GM12878 (cell line): ENCODE results near the gene IFT22. TPM values are rescaled to one million over a fixed set of nuclear protein-coding genes. Genes with fewer than 3 reads are reported as not detected.

ENCODE experiments used
- ATAC-seq: fragments of 200-7000 bp; cut with Tn5 transposase; 3 replicates; pipeline ENCODE4 v1.9.1; 2020; ENCODE audit warnings: mild to moderate bottlenecking, moderate library complexity
- BruUV-seq: library from RNA; stranded (reverse); fragments of 400-500 nt; replicated peaks from 2 replicates; lab custom pipeline; 2021; lab: Mats Ljungman, UMichigan
- CTCF ChIA-PET: fragments of 300-600 bp; sonication (Branson Sonifier 250); formaldehyde crosslinking; extraction: SDS; loops from one replicate; lab custom pipeline; 2021; ENCODE audit warnings: inconsistent platforms; lab: Yijun Ruan, JAX
- POLR2A ChIA-PET: fragments of 350-600 bp; formaldehyde crosslinking; extraction: SDS; loops from one replicate; lab custom pipeline; 2021; ENCODE audit warnings: inconsistent platforms; lab: Charles Lee
- RAD21 ChIA-PET: fragments of 300-600 bp; sonication (Branson Sonifier 250); formaldehyde crosslinking; loops from one replicate; lab custom pipeline; 2023; ENCODE audit warnings: antibody characterized with exemption; ENCODE audit not compliant: unreplicated experiment; lab: Charles Lee
- SMC1A ChIA-PET: fragments of 300-600 bp; sonication (Branson Sonifier 250); formaldehyde crosslinking; loops from one replicate; lab custom pipeline; 2023; ENCODE audit not compliant: unreplicated experiment, uncharacterized antibody; lab: Charles Lee
- DNase-seq: peaks from one replicate; pipeline ENCODE4 v3.0.0-alpha.2; 2011; ENCODE audit warnings: low read depth, low spot score
- FAIRE-seq: peaks from 3 replicates; lab custom pipeline; 2011; peaks lifted over from hg19 to GRCh38; lab: Jason Lieb, UNC
- H2AFZ ChIP-seq: 2 replicates; pipeline ENCODE4 v1.6.0; 2011; ENCODE audit warnings: low read depth, low read length, control low read depth; ENCODE audit not compliant: control insufficient read depth
- H3K27ac ChIP-seq: 2 replicates; pipeline ENCODE4 v1.5.1; 2011; ENCODE audit warnings: control low read depth; ENCODE audit not compliant: control insufficient read depth, insufficient read depth
- H3K27me3 ChIP-seq, 2 experiments: replicated peaks in 1 of 2; 2 replicates each; pipeline versions ENCODE4 v1.6.0 to v1.6.1; 2011; ENCODE audit warnings: low read length in 1 of 2; ENCODE audit not compliant: control insufficient read depth in 2 of 2, insufficient read depth in 2 of 2
- H3K36me3 ChIP-seq, 2 experiments: 2 replicates each; pipeline ENCODE4 v1.5.1; 2011; ENCODE audit warnings: low read length in 1 of 2; ENCODE audit not compliant: control insufficient read depth in 2 of 2, insufficient read depth in 2 of 2
- H3K4me1 ChIP-seq: 2 replicates; pipeline ENCODE4 v1.6.1; 2011; ENCODE audit warnings: mild to moderate bottlenecking, low read length, moderate library complexity, mixed read lengths; ENCODE audit not compliant: control insufficient read depth, insufficient read depth
- H3K4me2 ChIP-seq: 2 replicates; pipeline ENCODE4 v1.6.0; 2011; ENCODE audit warnings: control low read depth; ENCODE audit not compliant: control insufficient read depth, insufficient read depth
- H3K4me3 ChIP-seq: fragments of 200-600 bp; sonication (generic); 2 replicates; pipeline ENCODE4 v1.5.1; 2016
- H3K79me2 ChIP-seq: 2 replicates; pipeline ENCODE4 v1.6.0; 2011; ENCODE audit warnings: low read length; ENCODE audit not compliant: control insufficient read depth, insufficient read depth
- H3K9ac ChIP-seq: 2 replicates; pipeline ENCODE4 v1.8.0; 2011; ENCODE audit warnings: low read length, control low read depth, mixed read lengths; ENCODE audit not compliant: control insufficient read depth, insufficient read depth
- H3K9me3 ChIP-seq: replicated peaks from 3 replicates; pipeline ENCODE4 v1.5.1; 2011; ENCODE audit warnings: mild to moderate bottlenecking, low read length; ENCODE audit not compliant: control insufficient read depth, insufficient read depth
- H4K20me1 ChIP-seq: 2 replicates; pipeline ENCODE4 v1.6.0; 2011; ENCODE audit not compliant: control insufficient read depth, insufficient read depth
- BCLAF1 ChIP-seq: fragments of 450-650 bp; IDR thresholded peaks from 2 replicates; pipeline ENCODE4 v1.6.1; 2017; ENCODE audit warnings: antibody characterized with exemption, mild to moderate bottlenecking, moderate library complexity
- CBX5 ChIP-seq: sonication (generic); IDR thresholded peaks from 2 replicates; pipeline ENCODE4 v1.6.1; 2016; ENCODE audit warnings: low read depth, moderate library complexity, mild to moderate bottlenecking, inconsistent platforms
- HDAC6 ChIP-seq: fragments of 200-600 bp; sonication (generic); IDR thresholded peaks from one replicate; pipeline ENCODE4 v1.8.0; 2017; ENCODE audit warnings: antibody characterized with exemption; ENCODE audit not compliant: unreplicated experiment
- NKRF ChIP-seq: fragments of 450-650 bp; conservative IDR thresholded peaks from 2 replicates; pipeline ENCODE4 v1.6.1; 2017; ENCODE audit warnings: mild to moderate bottlenecking, moderate library complexity
- POLR2A ChIP-seq: IDR thresholded peaks from 2 replicates; pipeline ENCODE4 v1.6.1; 2011; ENCODE audit warnings: low read depth, mild to moderate bottlenecking, low read length
- RB1 ChIP-seq: fragments of 450-650 bp; formaldehyde crosslinking; IDR thresholded peaks from 2 replicates; pipeline ENCODE4 v1.6.1; 2017; ENCODE audit warnings: mild to moderate bottlenecking, borderline replicate concordance
- RELB ChIP-seq: fragments of 450-650 bp; IDR thresholded peaks from 2 replicates; pipeline ENCODE4 v1.6.1; 2017; ENCODE audit warnings: low read depth, mild to moderate bottlenecking, moderate library complexity
- SMC3 ChIP-seq: IDR thresholded peaks from 2 replicates; pipeline ENCODE4 v1.6.1; 2011; ENCODE audit warnings: low read length, improper control_type of control experiment, borderline replicate concordance
- YY1 ChIP-seq: IDR thresholded peaks from 2 replicates; pipeline ENCODE4 v1.6.1; 2011; ENCODE audit warnings: low read depth, mild to moderate bottlenecking, low read length
- ZBTB11 ChIP-seq: fragments of 450-650 bp; formaldehyde crosslinking; IDR thresholded peaks from 2 replicates; pipeline ENCODE4 v1.5.0; 2022; ENCODE audit warnings: mild to moderate bottlenecking, missing genetic modification characterization
- WGBS: methylation state at CpG from one replicate; pipeline ENCODE4 v1.1.6; 2016; ENCODE audit warnings: low lambda C conversion rate; ENCODE audit not compliant: insufficient replicate concordance, insufficient coverage; ENCODE audit errors: missing lambda C conversion rate; 5-methylcytosine and 5-hydroxymethylcytosine counted together
- in situ Hi-C: fragments of 300-500 bp; cut with MboI; formaldehyde crosslinking; loops from 9 replicates; pipeline ENCODE4 v1.14.3; 2018; ENCODE audit warnings: mixed read lengths
- intact Hi-C: fragments of 100-400 bp; cut with micrococcal nuclease; formaldehyde crosslinking; loops from one replicate; pipeline ENCODE4 v1.14.2; 2022; ENCODE audit not compliant: unreplicated experiment
- polyA plus RNA-seq, 11 experiments: library from polyadenylated mRNA; depleted of rRNA in 4 of 11; unstranded in 6 of 11; stranded (reverse) in 5 of 11; fragments of >200 nt; fragmentation: Nextera tagmentation in 4 of 11; fragmentation: Illumina TruSeq in 1 of 11; extraction: Ambion mirVana in 4 of 11; extraction: Trizol in 1 of 11; gene quantifications; 1 replicate in 1 of 11; 2 replicates in 10 of 11; pipeline versions ENCODE4 v1.2.1 to v1.2.3, GENCODE V29; 2011 to 2016; ENCODE audit warnings: inconsistent platforms in 2 of 11, missing spikeins in 2 of 11, low read depth in 1 of 11
- total RNA-seq, 4 experiments: library from RNA; depleted of rRNA in 3 of 4; stranded (reverse); fragments of >200 nt in 3 of 4; fragmentation: Illumina TruSeq in 1 of 4; extraction: Trizol in 1 of 4; gene quantifications; 2 replicates each; pipeline versions ENCODE4 v1.2.1 to v1.2.3, GENCODE V29; 2013 to 2021
- TF ChIP-seq, protein P1 (sequence below): fragments of 450-650 bp; formaldehyde crosslinking; IDR thresholded peaks from 2 replicates; pipeline ENCODE4 v1.4.0; 2022; ENCODE audit warnings: mild to moderate bottlenecking, moderate library complexity

IFT22 gene
- total and polyA plus RNA-seq, 10 of the 15 experiments (the other 5 are each of a cell fraction or from before 2014, with no cell fraction given) = 10.1 to 25.7 (median 19.0) TPM

DNA sequence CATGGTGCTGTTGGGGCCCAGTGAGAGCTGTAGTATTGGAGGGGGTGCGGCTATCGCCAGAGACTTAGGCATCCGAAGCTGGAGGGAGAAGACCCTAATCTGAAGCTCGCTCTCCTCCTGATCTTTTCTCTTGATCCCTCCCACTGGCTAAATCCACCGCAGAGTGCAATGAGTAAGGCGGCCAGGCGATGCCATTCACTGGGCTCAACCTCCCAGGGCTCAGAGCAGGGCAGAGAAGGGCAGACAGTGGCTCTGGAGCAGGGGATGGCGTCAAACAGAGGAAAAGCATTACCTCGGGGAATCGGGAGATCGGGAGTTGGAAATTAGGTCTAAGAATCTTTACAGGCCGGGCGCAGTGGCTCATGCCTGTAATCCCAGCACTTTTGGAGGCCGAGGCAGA lies 18.8 kb upstream of the IFT22 start:
- DNase-seq (no peak), FAIRE-seq (no peak), ATAC-seq (no peak)
- no peaks in the 10 kb centered on the region for H4K20me1 ChIP-seq
- H2AFZ ChIP-seq = no peak overlapping the region
- no peaks in the 10 kb centered on the region for H3K79me2 ChIP-seq
- no peaks in the 10 kb centered on the region for H3K27me3 ChIP-seq
- intact Hi-C loops (no loop called here), in situ Hi-C loops (no loop called here)
- H3K4me3 ChIP-seq = no peak overlapping the region
- no TSS peak for BruUV-seq
- H3K9ac ChIP-seq = no peak overlapping the region
- ChIA-PET CTCF (interaction anchor here (0.6 to 1.7 kb wide), 4 partner anchors 23 to 724 kb away, joined by 3 read pairs; no protein-coding TSS in a partner anchor), RAD21 (no interaction called here), SMC1A (no interaction called here), POLR2A (no interaction called here)
- no peak overlapping the region for H3K4me2 ChIP-seq
- H3K9me3 ChIP-seq = no peaks in the 10 kb centered on the region
- 59% methylated on average over 14 of the region's 14 CpGs for WGBS
- H3K27ac ChIP-seq = no peak overlapping the region
- no peaks in the 10 kb centered on the region for H3K4me1 ChIP-seq
- H3K36me3 ChIP-seq = no peaks in the 10 kb centered on the region
- TF ChIP-seq POLR2A (no peak), CBX5 (no peak), HDAC6 (no peak), ZBTB11 (no peak), SMC3 (no peak), RB1 (no peak), BCLAF1 (no peak), RELB (no peak), YY1 (no peak), NKRF (no peak)
- TF ChIP-seq, protein P1, sequence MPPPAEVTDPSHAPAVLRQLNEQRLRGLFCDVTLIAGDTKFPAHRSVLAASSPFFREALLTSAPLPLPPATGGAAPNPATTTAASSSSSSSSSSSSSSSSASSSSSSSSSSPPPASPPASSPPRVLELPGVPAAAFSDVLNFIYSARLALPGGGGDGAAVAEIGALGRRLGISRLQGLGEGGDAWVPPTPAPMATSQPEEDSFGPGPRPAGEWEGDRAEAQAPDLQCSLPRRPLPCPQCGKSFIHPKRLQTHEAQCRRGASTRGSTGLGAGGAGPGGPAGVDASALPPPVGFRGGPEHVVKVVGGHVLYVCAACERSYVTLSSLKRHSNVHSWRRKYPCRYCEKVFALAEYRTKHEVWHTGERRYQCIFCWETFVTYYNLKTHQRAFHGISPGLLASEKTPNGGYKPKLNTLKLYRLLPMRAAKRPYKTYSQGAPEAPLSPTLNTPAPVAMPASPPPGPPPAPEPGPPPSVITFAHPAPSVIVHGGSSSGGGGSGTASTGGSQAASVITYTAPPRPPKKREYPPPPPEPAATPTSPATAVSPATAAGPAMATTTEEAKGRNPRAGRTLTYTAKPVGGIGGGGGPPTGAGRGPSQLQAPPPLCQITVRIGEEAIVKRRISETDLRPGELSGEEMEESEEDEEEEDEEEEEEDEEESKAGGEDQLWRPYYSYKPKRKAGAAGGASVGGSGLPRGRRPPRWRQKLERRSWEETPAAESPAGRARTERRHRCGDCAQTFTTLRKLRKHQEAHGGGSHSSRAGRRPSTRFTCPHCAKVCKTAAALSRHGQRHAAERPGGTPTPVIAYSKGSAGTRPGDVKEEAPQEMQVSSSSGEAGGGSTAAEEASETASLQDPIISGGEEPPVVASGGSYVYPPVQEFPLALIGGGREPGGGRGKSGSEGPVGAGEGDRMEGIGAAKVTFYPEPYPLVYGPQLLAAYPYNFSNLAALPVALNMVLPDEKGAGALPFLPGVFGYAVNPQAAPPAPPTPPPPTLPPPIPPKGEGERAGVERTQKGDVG (CRISPR knock-in tag) = no peak
